GM23338 (cell line): ENCODE measurements around the gene ZNF532. TPM values are rescaled to one million over a fixed set of nuclear protein-coding genes. Genes with fewer than 3 reads are reported as not detected.

Experiments
- ATAC-seq: fragments of 200-7000 bp; cut with Tn5 transposase; 3 replicates; pipeline ENCODE4 v1.9.1; 2020
- DNase-seq: peaks from one replicate; pipeline ENCODE4 v3.0.0-alpha.2; 2015; ENCODE audit warnings: low spot score
- H2AFZ ChIP-seq: fragments of 200-600 bp; sonication (generic); 2 replicates; pipeline ENCODE4 v1.8.0; 2016; ENCODE audit warnings: antibody characterized with exemption, mild to moderate bottlenecking, moderate library complexity
- H3F3A ChIP-seq: fragments of 200-600 bp; sonication (generic); replicated peaks from 2 replicates; pipeline ENCODE4 v1.8.0; 2017; ENCODE audit warnings: antibody characterized with exemption, mixed run types, low read depth
- H3K27ac ChIP-seq: fragments of 200-600 bp; sonication (generic); 2 replicates; pipeline ENCODE4 v1.6.1; 2016; ENCODE audit warnings: low read depth
- H3K27me3 ChIP-seq: fragments of 200-600 bp; sonication (generic); 2 replicates; pipeline ENCODE4 v1.8.0; 2016; ENCODE audit warnings: mild to moderate bottlenecking, mixed run types, moderate library complexity; ENCODE audit not compliant: insufficient read depth
- H3K36me3 ChIP-seq: fragments of 200-600 bp; sonication (generic); 2 replicates; pipeline ENCODE4 v1.8.0; 2016; ENCODE audit warnings: mild to moderate bottlenecking; ENCODE audit not compliant: insufficient read depth
- H3K4me1 ChIP-seq: fragments of 200-600 bp; sonication (generic); 2 replicates; pipeline ENCODE4 v1.8.0; 2016; ENCODE audit warnings: mild to moderate bottlenecking, moderate library complexity; ENCODE audit not compliant: insufficient read depth
- H3K4me2 ChIP-seq: fragments of 200-600 bp; sonication (generic); 2 replicates; pipeline ENCODE4 v1.7.1; 2017; ENCODE audit warnings: mixed run types
- H3K4me3 ChIP-seq: fragments of 200-600 bp; sonication (generic); 2 replicates; pipeline ENCODE4 v1.6.1; 2016; ENCODE audit warnings: mixed run types
- H3K79me2 ChIP-seq: fragments of 200-600 bp; sonication (generic); replicated peaks from 2 replicates; pipeline ENCODE4 v1.8.0; 2017; ENCODE audit warnings: mild to moderate bottlenecking; ENCODE audit not compliant: insufficient read depth
- H3K9me2 ChIP-seq: fragments of 200-600 bp; sonication (generic); 2 replicates; pipeline ENCODE4 v1.8.0; 2017; ENCODE audit not compliant: insufficient read depth
- H4K20me1 ChIP-seq: fragments of 200-600 bp; sonication (generic); replicated peaks from 2 replicates; pipeline ENCODE4 v1.8.0; 2017; ENCODE audit warnings: mild to moderate bottlenecking; ENCODE audit not compliant: insufficient read depth
- H3K27ac Mint-ChIP-seq: 2 replicates; pipeline ENCODE4 v1.8.0; 2020; ENCODE audit warnings: inconsistent platforms, mild to moderate bottlenecking, moderate library complexity, mixed read lengths
- H3K27me3 Mint-ChIP-seq: 3 replicates; pipeline ENCODE4 v1.8.0; 2022; ENCODE audit warnings: low read depth, mild to moderate bottlenecking, moderate library complexity, mixed read lengths, inconsistent platforms; ENCODE audit not compliant: insufficient read depth, poor library complexity
- H3K36me3 Mint-ChIP-seq: 3 replicates; pipeline ENCODE4 v1.8.0; 2021; ENCODE audit warnings: low read depth, mild to moderate bottlenecking, inconsistent platforms, moderate library complexity, mixed read lengths
- H3K4me1 Mint-ChIP-seq: 3 replicates; pipeline ENCODE4 v1.8.0; 2020; ENCODE audit warnings: mild to moderate bottlenecking, inconsistent platforms, mixed read lengths
- H3K4me3 Mint-ChIP-seq: 3 replicates; pipeline ENCODE4 v1.8.0; 2021; ENCODE audit warnings: moderate library complexity, mild to moderate bottlenecking, inconsistent platforms, mixed read lengths
- H3K9me3 Mint-ChIP-seq: 3 replicates; pipeline ENCODE4 v1.8.0; 2020; ENCODE audit warnings: moderate library complexity, mild to moderate bottlenecking, inconsistent platforms, mixed read lengths
- CREB1 ChIP-seq: fragments of 250-450 bp; sonication (Bioruptor Pico); IDR thresholded peaks from 2 replicates; pipeline ENCODE4 v1.5.0; 2020; ENCODE audit warnings: low read depth, mild to moderate bottlenecking, moderate library complexity
- EZH2phosphoT487 ChIP-seq: fragments of 200-600 bp; sonication (generic); IDR thresholded peaks from one replicate; pipeline ENCODE4 v1.8.1; 2018; ENCODE audit warnings: antibody characterized with exemption; ENCODE audit not compliant: unreplicated experiment
- JUNB ChIP-seq: IDR thresholded peaks from one replicate; pipeline ENCODE4 v1.6.1; 2016; ENCODE audit warnings: antibody characterized with exemption; ENCODE audit not compliant: unreplicated experiment
- POLR2AphosphoS5 ChIP-seq: IDR thresholded peaks from 2 replicates; pipeline ENCODE4 v1.6.1; 2016; ENCODE audit warnings: antibody characterized with exemption, low read depth
- STAT1 ChIP-seq: IDR thresholded peaks from one replicate; pipeline ENCODE4 v1.6.1; 2016; ENCODE audit warnings: antibody characterized with exemption; ENCODE audit not compliant: unreplicated experiment
- ZNF114 ChIP-seq: fragments of 250-450 bp; sonication (Bioruptor Pico); IDR thresholded peaks from 2 replicates; pipeline ENCODE4 v1.5.0; 2020; ENCODE audit warnings: mild to moderate bottlenecking, moderate library complexity
- ZNF331 ChIP-seq: fragments of 250-450 bp; sonication (Bioruptor Pico); IDR thresholded peaks from 2 replicates; pipeline ENCODE4 v1.5.0; 2020; ENCODE audit warnings: low read depth, mild to moderate bottlenecking, moderate library complexity
- polyA plus RNA-seq: library from polyadenylated mRNA; unstranded; fragments of >200 nt; fragmentation: Nextera tagmentation; extraction: Ambion mirVana; gene quantifications from 2 replicates; pipeline ENCODE4 v1.2.1, GENCODE V29; 2016
- total RNA-seq: library from RNA; depleted of rRNA; stranded (reverse); fragments of >200 nt; shearing (Covaris generic); gene quantifications from 2 replicates; pipeline ENCODE4 v1.2.3, GENCODE V29; 2014
- TF ChIP-seq, protein P1 (sequence below): IDR thresholded peaks from 2 replicates; pipeline ENCODE4 v1.6.1; 2016; ENCODE audit warnings: antibody characterized with exemption
- TF ChIP-seq, protein P2 (sequence below): IDR thresholded peaks from one replicate; pipeline ENCODE4 v1.6.1; 2018; ENCODE audit warnings: antibody characterized with exemption; ENCODE audit not compliant: unreplicated experiment

The ZNF532 gene
- total and polyA plus RNA-seq, 2 experiments from 2014 or later = 51.5 to 225 TPM

GRCh38 chr18:58902961-58903360 is 38.3 kb downstream of the ZNF532 start:
- H3K4me1 ChIP-seq = peaks cover 31% of the 10 kb centered on the region
- H3F3A ChIP-seq = peaks cover 11% of the 10 kb centered on the region; the same call in 1 of the 2 replicates
- no peak for ATAC-seq
- H3K27ac Mint-ChIP-seq = no peak overlapping the region
- no peaks in the 10 kb centered on the region for H3K9me3 Mint-ChIP-seq
- no peak overlapping the region for H3K4me3 Mint-ChIP-seq
- no peaks in the 10 kb centered on the region for H3K9me2 ChIP-seq
- H3K36me3 Mint-ChIP-seq = peaks cover 88% of the 10 kb centered on the region
- peaks cover 16% of the 10 kb centered on the region for H3K27me3 Mint-ChIP-seq
- H4K20me1 ChIP-seq = peaks cover 63% of the 10 kb centered on the region
- peaks cover 100% of the 10 kb centered on the region for H3K79me2 ChIP-seq
- H3K27me3 ChIP-seq = no peaks in the 10 kb centered on the region
- TF ChIP-seq, protein P1, sequence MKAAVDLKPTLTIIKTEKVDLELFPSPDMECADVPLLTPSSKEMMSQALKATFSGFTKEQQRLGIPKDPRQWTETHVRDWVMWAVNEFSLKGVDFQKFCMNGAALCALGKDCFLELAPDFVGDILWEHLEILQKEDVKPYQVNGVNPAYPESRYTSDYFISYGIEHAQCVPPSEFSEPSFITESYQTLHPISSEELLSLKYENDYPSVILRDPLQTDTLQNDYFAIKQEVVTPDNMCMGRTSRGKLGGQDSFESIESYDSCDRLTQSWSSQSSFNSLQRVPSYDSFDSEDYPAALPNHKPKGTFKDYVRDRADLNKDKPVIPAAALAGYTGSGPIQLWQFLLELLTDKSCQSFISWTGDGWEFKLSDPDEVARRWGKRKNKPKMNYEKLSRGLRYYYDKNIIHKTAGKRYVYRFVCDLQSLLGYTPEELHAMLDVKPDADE = no peak
- TF ChIP-seq, protein P2, sequence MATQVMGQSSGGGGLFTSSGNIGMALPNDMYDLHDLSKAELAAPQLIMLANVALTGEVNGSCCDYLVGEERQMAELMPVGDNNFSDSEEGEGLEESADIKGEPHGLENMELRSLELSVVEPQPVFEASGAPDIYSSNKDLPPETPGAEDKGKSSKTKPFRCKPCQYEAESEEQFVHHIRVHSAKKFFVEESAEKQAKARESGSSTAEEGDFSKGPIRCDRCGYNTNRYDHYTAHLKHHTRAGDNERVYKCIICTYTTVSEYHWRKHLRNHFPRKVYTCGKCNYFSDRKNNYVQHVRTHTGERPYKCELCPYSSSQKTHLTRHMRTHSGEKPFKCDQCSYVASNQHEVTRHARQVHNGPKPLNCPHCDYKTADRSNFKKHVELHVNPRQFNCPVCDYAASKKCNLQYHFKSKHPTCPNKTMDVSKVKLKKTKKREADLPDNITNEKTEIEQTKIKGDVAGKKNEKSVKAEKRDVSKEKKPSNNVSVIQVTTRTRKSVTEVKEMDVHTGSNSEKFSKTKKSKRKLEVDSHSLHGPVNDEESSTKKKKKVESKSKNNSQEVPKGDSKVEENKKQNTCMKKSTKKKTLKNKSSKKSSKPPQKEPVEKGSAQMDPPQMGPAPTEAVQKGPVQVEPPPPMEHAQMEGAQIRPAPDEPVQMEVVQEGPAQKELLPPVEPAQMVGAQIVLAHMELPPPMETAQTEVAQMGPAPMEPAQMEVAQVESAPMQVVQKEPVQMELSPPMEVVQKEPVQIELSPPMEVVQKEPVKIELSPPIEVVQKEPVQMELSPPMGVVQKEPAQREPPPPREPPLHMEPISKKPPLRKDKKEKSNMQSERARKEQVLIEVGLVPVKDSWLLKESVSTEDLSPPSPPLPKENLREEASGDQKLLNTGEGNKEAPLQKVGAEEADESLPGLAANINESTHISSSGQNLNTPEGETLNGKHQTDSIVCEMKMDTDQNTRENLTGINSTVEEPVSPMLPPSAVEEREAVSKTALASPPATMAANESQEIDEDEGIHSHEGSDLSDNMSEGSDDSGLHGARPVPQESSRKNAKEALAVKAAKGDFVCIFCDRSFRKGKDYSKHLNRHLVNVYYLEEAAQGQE = no peak
- TF ChIP-seq JUNB (no peak), EZH2phosphoT487 (no peak), ZNF114 (CRISPR knock-in tag) (no peak), ZNF331 (CRISPR knock-in tag) (no peak), CREB1 (CRISPR knock-in tag) (no peak), POLR2AphosphoS5 (no peak), STAT1 (no peak)
- no peak overlapping the region for H3K4me2 ChIP-seq
- no peak for DNase-seq
- no peak overlapping the region for H2AFZ ChIP-seq
- peak overlapping the region; percentile 57 for H3K27ac ChIP-seq
- H3K4me3 ChIP-seq = no peak overlapping the region
- H3K4me1 Mint-ChIP-seq = peaks cover 65% of the 10 kb centered on the region
- H3K36me3 ChIP-seq = peaks cover 25% of the 10 kb centered on the region

DNA sequence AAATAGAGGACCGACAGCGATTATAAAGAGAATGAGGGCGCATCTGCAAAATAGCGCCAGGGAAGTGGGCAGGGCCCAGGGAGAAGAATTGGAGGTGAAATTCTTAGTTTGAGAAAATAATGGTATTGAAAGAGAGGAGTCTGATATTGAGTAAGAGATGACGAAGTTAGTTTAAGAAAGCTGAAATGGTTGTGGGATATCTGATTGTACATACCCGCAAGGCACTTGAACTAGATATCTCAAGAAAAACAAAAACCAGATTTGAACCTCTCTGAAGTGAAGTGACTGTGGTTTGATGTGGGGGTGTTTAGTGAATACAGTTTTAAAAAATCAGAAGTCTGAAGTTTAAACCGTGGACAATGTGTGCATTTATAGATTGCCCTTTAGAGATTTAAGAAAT is 38.9 kb downstream of the ZNF532 start:
- Mint-ChIP-seq H3K4me1 (peaks cover 67% of the 10 kb centered on the region), H3K27ac (no peak overlapping the region), H3K9me3 (no peaks in the 10 kb centered on the region), H3K36me3 (peaks cover 88% of the 10 kb centered on the region), H3K27me3 (peaks cover 16% of the 10 kb centered on the region), H3K4me3 (no peak overlapping the region)
- Histone ChIP-seq H2AFZ (no peak overlapping the region), H3F3A (peaks cover 11% of the 10 kb centered on the region; the same call in 1 of the 2 replicates), H3K4me3 (no peak overlapping the region), H3K4me1 (peaks cover 31% of the 10 kb centered on the region), H3K36me3 (peaks cover 24% of the 10 kb centered on the region), H4K20me1 (peaks cover 59% of the 10 kb centered on the region), H3K27me3 (no peaks in the 10 kb centered on the region), H3K27ac (peak overlapping the region; percentile 57), H3K79me2 (peaks cover 100% of the 10 kb centered on the region), H3K4me2 (no peak overlapping the region), H3K9me2 (no peaks in the 10 kb centered on the region)
- TF ChIP-seq ZNF331 (CRISPR knock-in tag) (no peak), STAT1 (no peak), ZNF114 (CRISPR knock-in tag) (no peak), JUNB (no peak), CREB1 (CRISPR knock-in tag) (no peak)
- TF ChIP-seq, protein P1 = no peak
- ATAC-seq (no peak), DNase-seq (no peak)
